A673 (cell line): Measurements from ENCODE around the gene PLEKHA8. TPM values are rescaled to one million over a fixed set of nuclear protein-coding genes. Genes with fewer than 3 reads are reported as not detected.

Experiments used
- BruUV-seq: library from RNA; stranded (reverse); fragments of 400-500 nt; replicated peaks from 2 replicates; lab custom pipeline; 2021; lab: Mats Ljungman, UMichigan
- CTCF ChIA-PET: fragments of 300-600 bp; sonication (Branson Sonifier 250); formaldehyde crosslinking; loops from one replicate; lab custom pipeline; 2022; ENCODE audit warnings: antibody characterized with exemption; lab: Charles Lee
- POLR2A ChIA-PET: fragments of 300-600 bp; sonication (Branson Sonifier 250); formaldehyde crosslinking; loops from one replicate; lab custom pipeline; 2022; ENCODE audit warnings: antibody characterized with exemption; ENCODE audit not compliant: low non-redundant PET; lab: Charles Lee
- DNase-seq: peaks from one replicate; pipeline ENCODE4 v3.0.0-alpha.2; 2015; ENCODE audit warnings: low spot score
- H3K27ac ChIP-seq: fragments of 200-600 bp; sonication (generic); 2 replicates; pipeline ENCODE4 v1.5.1; 2016; ENCODE audit warnings: mixed run types, low read depth, mild to moderate bottlenecking, mixed read lengths, antibody characterized with exemption, low read length; ENCODE audit not compliant: poor library complexity, severe bottlenecking
- H3K27me3 ChIP-seq: fragments of 200-600 bp; sonication (generic); replicated peaks from 2 replicates; pipeline ENCODE4 v1.6.1; 2017; ENCODE audit warnings: mixed run types, low read depth, mild to moderate bottlenecking, mixed read lengths, antibody characterized with exemption, low read length; ENCODE audit not compliant: insufficient read depth, poor library complexity
- H3K36me3 ChIP-seq: fragments of 200-600 bp; sonication (generic); 2 replicates; pipeline ENCODE4 v1.6.1; 2016; ENCODE audit warnings: mixed run types, mild to moderate bottlenecking, mixed read lengths, antibody characterized with exemption, low read length; ENCODE audit not compliant: insufficient read depth, poor library complexity, severe bottlenecking
- H3K4me1 ChIP-seq: fragments of 200-600 bp; sonication (generic); 2 replicates; pipeline ENCODE4 v1.6.1; 2017; ENCODE audit warnings: mixed run types, mild to moderate bottlenecking, mixed read lengths, antibody characterized with exemption, low read length; ENCODE audit not compliant: insufficient read depth, poor library complexity, severe bottlenecking
- H3K4me3 ChIP-seq: fragments of 200-600 bp; sonication (generic); 2 replicates; pipeline ENCODE4 v1.5.1; 2016; ENCODE audit warnings: low read depth, mixed run types, mild to moderate bottlenecking, mixed read lengths, low read length; ENCODE audit not compliant: poor library complexity, severe bottlenecking
- H3K9me3 ChIP-seq: fragments of 200-600 bp; sonication (generic); 2 replicates; pipeline ENCODE4 v1.6.1; 2016; ENCODE audit warnings: mixed run types, low read depth, mild to moderate bottlenecking, mixed read lengths, antibody characterized with exemption, low read length; ENCODE audit not compliant: poor library complexity, severe bottlenecking
- EZH2 ChIP-seq: fragments of 200-600 bp; sonication (generic); IDR thresholded peaks from 2 replicates; pipeline ENCODE4 v1.6.1; 2017; ENCODE audit warnings: borderline replicate concordance, low read depth, mild to moderate bottlenecking, mixed read lengths, antibody characterized with exemption, low read length; ENCODE audit not compliant: poor library complexity, severe bottlenecking
- intact Hi-C: fragments of 100-400 bp; cut with micrococcal nuclease; formaldehyde crosslinking; loops from one replicate; pipeline ENCODE4 v1.10.0; 2022; ENCODE audit not compliant: unreplicated experiment
- total RNA-seq: library from RNA; stranded (reverse); gene quantifications from 2 replicates; pipeline ENCODE4 v1.2.3, GENCODE V29; 2021
- TF ChIP-seq, protein P1 (sequence below): fragments of 300-800, 200-600 bp; sonication (generic); conservative IDR thresholded peaks from 2 replicates; pipeline ENCODE4 v1.5.1; 2017; ENCODE audit warnings: low read depth, mild to moderate bottlenecking, antibody characterized with exemption, low read length, moderate library complexity, mixed read lengths

Gene PLEKHA8
- total RNA-seq, 1 experiment from 2014 or later, result 22.2 TPM

DNA sequence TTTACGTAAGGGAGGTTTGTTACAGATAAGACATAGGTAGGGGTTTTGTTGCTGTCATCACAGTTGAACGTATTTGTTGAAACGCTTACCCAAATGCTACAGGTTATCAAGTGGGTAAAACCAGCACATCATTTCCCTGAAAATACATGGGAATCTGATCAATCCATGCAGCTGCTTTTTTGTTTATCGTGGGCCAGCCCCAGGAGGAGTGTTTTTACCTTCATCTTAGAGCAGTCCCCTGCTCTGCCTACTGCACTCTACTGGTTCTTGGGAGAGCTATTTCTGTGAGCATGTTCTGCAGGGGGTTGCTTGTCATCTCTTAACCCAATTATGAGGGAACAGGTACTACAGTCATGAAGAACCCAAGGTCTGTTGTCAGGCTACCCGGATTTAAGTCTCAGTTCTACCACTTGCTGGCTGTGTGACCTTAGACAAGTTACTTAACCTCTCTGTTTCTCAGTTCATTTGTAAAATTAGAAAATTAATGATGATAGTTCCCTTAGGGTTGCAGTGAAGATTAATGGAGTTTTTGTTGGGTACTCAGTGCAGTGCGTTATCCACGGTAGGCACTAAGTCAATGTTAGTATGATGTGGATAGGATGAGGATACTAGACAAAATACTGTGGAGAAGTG lies 121.5 kb downstream of the PLEKHA8 start:
- no peak overlapping the region for H3K27ac ChIP-seq
- H3K4me3 ChIP-seq, result no peak overlapping the region
- no peaks in the 10 kb centered on the region for H3K36me3 ChIP-seq
- BruUV-seq, result no TSS peak
- POLR2A ChIA-PET, result no interaction called here
- CTCF ChIA-PET, result no interaction called here
- H3K4me1 ChIP-seq, result no peaks in the 10 kb centered on the region
- no peaks in the 10 kb centered on the region for H3K27me3 ChIP-seq
- H3K9me3 ChIP-seq, result no peaks in the 10 kb centered on the region
- intact Hi-C loops, result no loop called here
- no peak for DNase-seq
- TF ChIP-seq EZH2, result no peak
- TF ChIP-seq, protein P1, sequence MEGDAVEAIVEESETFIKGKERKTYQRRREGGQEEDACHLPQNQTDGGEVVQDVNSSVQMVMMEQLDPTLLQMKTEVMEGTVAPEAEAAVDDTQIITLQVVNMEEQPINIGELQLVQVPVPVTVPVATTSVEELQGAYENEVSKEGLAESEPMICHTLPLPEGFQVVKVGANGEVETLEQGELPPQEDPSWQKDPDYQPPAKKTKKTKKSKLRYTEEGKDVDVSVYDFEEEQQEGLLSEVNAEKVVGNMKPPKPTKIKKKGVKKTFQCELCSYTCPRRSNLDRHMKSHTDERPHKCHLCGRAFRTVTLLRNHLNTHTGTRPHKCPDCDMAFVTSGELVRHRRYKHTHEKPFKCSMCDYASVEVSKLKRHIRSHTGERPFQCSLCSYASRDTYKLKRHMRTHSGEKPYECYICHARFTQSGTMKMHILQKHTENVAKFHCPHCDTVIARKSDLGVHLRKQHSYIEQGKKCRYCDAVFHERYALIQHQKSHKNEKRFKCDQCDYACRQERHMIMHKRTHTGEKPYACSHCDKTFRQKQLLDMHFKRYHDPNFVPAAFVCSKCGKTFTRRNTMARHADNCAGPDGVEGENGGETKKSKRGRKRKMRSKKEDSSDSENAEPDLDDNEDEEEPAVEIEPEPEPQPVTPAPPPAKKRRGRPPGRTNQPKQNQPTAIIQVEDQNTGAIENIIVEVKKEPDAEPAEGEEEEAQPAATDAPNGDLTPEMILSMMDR, result no peak

DNA sequence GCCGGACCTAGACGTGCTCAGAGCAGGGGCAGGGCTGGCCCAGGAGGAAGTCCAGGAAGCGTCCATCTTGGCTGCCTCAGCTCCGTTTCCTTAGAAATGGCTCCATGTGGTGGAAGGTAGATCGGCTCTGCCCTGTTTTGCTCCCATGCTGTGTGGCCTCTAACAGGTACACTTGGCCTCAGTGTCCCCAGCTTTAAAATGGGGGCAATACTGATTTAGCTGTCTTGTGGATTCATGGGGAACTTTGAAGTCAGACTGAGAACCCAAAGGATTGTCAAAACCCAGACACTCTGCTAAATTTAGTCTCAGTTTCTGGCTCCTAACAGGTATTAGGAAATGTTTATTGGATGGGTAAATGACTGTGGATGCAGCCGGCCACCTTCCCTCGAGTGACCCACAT lies 122.5 kb downstream of the PLEKHA8 start:
- intact Hi-C loops, result no loop called here
- Histone ChIP-seq H3K27me3 (no peaks in the 10 kb centered on the region), H3K4me1 (no peaks in the 10 kb centered on the region), H3K27ac (no peak overlapping the region), H3K36me3 (no peaks in the 10 kb centered on the region), H3K4me3 (no peak overlapping the region), H3K9me3 (no peaks in the 10 kb centered on the region)
- ChIA-PET CTCF (no interaction called here), POLR2A (no interaction called here)
- no peak for DNase-seq
- no peak for TF ChIP-seq EZH2
- TF ChIP-seq, protein P1, result no peak
- BruUV-seq, result no TSS peak

DNA sequence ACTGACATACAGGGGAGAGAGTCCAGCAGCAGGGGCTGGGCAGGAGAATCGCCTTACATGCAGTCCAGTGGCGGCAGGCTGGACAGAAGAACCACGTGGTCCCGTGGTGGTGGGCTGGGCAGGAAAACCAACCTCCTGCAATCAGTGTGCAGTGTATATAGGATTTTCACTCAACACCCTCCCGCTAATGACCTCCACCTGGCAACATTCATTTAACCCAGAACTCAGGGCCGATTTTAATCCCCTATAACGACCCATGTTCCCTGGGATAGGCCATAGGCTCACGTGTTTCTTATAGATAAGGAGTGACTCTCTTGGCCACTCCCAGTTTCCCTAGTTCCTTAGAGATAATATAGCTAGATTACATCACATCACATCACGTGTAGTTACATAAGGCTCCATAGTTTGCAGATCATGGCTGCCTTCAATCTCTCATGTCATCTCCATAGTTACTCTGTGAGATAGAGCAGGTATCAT lies 125.9 kb downstream of the PLEKHA8 start:
- no peak for DNase-seq
- Histone ChIP-seq H3K4me1 (no peaks in the 10 kb centered on the region), H3K27me3 (no peaks in the 10 kb centered on the region), H3K9me3 (no peaks in the 10 kb centered on the region), H3K36me3 (no peaks in the 10 kb centered on the region), H3K4me3 (no peak overlapping the region), H3K27ac (no peak overlapping the region)
- intact Hi-C loops, result no loop called here
- CTCF ChIA-PET, result no interaction called here
- POLR2A ChIA-PET, result interaction anchor here (0.7 kb wide), 1 partner anchor 39 kb away, joined by 3 read pairs; no protein-coding TSS in a partner anchor
- no TSS peak for BruUV-seq
- no peak for TF ChIP-seq EZH2
- TF ChIP-seq, protein P1, result no peak
